Heart left ventricle (tissue), 16 donors: ENCODE data around the gene CREG2. TPM values are rescaled to one million over a fixed set of nuclear protein-coding genes. Genes with fewer than 3 reads are reported as not detected.
A peak's percentile ranks its signal among the peaks of the same experiment; 100 is the strongest.

ENCODE experiments used
- ATAC-seq, 4 donors: fragments of 200-7000 bp; cut with Tn5 transposase; one replicate each; pipeline ENCODE4 v1.9.1; 2020 to 2022; ENCODE audit warnings: moderate library complexity in 4 of 4, mild to moderate bottlenecking in 3 of 4, moderate number of reproducible peaks in 1 of 4
- DNase-seq, 5 donors: peaks; one replicate each; pipeline ENCODE4 v3.0.0-alpha.2; 2020
- H3K27ac ChIP-seq, 12 donors: fragments of 200-600 bp; sonication (generic) in 4 of 12; one replicate each; pipeline versions ENCODE4 v1.5.0 to v1.8.0; 2016 to 2022; ENCODE audit warnings: mild to moderate bottlenecking in 2 of 12
- H3K27me3 ChIP-seq, 9 donors: fragments of 200-600 bp; sonication (generic) in 2 of 9; one replicate each; pipeline versions ENCODE4 v1.5.1 to v1.8.0; 2016 to 2022; ENCODE audit warnings: mild to moderate bottlenecking in 3 of 9
- H3K36me3 ChIP-seq, 9 donors: fragments of 200-600 bp; sonication (generic) in 2 of 9; one replicate each; pipeline versions ENCODE4 v1.5.0 to v1.8.0; 2018 to 2022; ENCODE audit warnings: mild to moderate bottlenecking in 2 of 9
- H3K4me1 ChIP-seq, 12 donors: fragments of 200-600 bp; sonication (generic) in 4 of 12; one replicate each; pipeline versions ENCODE4 v1.5.0 to v1.8.0; 2016 to 2022; ENCODE audit warnings: mild to moderate bottlenecking in 3 of 12
- H3K4me3 ChIP-seq, 12 donors: fragments of 200-600 bp; sonication (generic) in 4 of 12; one replicate each; pipeline versions ENCODE4 v1.5.0 to v1.8.0; 2017 to 2022; ENCODE audit warnings: mild to moderate bottlenecking in 9 of 12, moderate library complexity in 4 of 12
- H3K9me3 ChIP-seq, 12 donors: fragments of 200-600 bp; sonication (generic) in 4 of 12; one replicate each; pipeline versions ENCODE4 v1.5.0 to v1.8.0; 2016 to 2022; ENCODE audit warnings: mild to moderate bottlenecking in 1 of 12
- CTCF ChIP-seq, 12 donors: fragments of 200-600 bp; sonication (generic) in 4 of 12; IDR thresholded peaks; one replicate each; pipeline versions ENCODE4 v1.5.0 to v1.8.0; 2018 to 2022; ENCODE audit warnings: antibody characterized with exemption in 12 of 12, mild to moderate bottlenecking in 5 of 12
- POLR2A ChIP-seq, 2 donors: fragments of 450-650 bp; IDR thresholded peaks; one replicate each; pipeline ENCODE4 v1.6.1; 2017; ENCODE audit warnings: antibody characterized with exemption in 2 of 2, mild to moderate bottlenecking in 2 of 2, moderate library complexity in 2 of 2
- WGBS, 4 donors: extraction: QIAGEN DNeasy Blood & Tissue Kit in 2 of 4; methylation state at CpG; one replicate each; pipeline versions ENCODE4 v1.1.5 to v1.1.7; 2013 to 2018; 5-methylcytosine and 5-hydroxymethylcytosine counted together
- intact Hi-C, 10 donors: fragments of 100-400 bp; cut with DNase I; formaldehyde crosslinking; loops; one replicate each; pipeline versions ENCODE4 v1.11.1 to v1.14.2; 2022
- polyA plus RNA-seq, 2 donors: library from polyadenylated mRNA; stranded (reverse); fragments of 200-250 nt; gene quantifications; one replicate each; pipeline ENCODE4 v1.2.3, GENCODE V29; 2013
- total RNA-seq, 9 donors: library from RNA; depleted of rRNA in 2 of 9; stranded (reverse); fragments of >200 nt in 2 of 9; fragmentation: NEBNext Ultra II Directional in 3 of 9; extraction: Animal tissue kit (Norgen Biotek cat#: 25700) in 3 of 9; gene quantifications; one replicate each; pipeline versions ENCODE4 v1.1.0 to v1.2.4, GENCODE V29; 2016 to 2023
- donor health status: ischemic (EF 13 %, LVEDD 7.1; RV severe dilation, severe dysfunction).
- donor health status: healthy with polysubstance abuse.
- donor health status: DM: no; HTN: yes; CAD: no.
- donor health status: DM: no; HTN: no; CAD: no.
- donor health status: ischemic (EF 25% LVEDD 6.9; RV normal size, moderate dysfunction).
- donor health status: ischemic (EF 25% LVEDD 5.7; RV mildly dilated, moderate dysfunction).
- donor health status: healthy.
- donor health status: DM: yes; HTN: yes; CAD: no.
- donor health status: ischemic (EF 35%, LVEDD 5.7; RV mildly dilated, moderate dysfunction).
- donor health status: nonischemic (EF 11% LVEDD 7.7; RV severe dilation, severe dysfunction).
- donor health status: DM: yes; HTN: yes; CAD: no.
- donor health status: PGD.
- donor health status: ischemic (EF 29% LVEDD 5.4; RV normal size, mild dysfunction).
- donor health status: nonischemic (EF 23%, LVEDD 6.1; RV moderate dilation, normal function).

The CREG2 gene
- total and polyA plus RNA-seq, 11 donors: 0.18 to 1.1 (median 0.46) TPM; not detected in 7

- intact Hi-C loops: loop anchor here in 8 of 10 donors (5.0 to 10.0 kb wide), 4 partner anchors 47 to 1105 kb away; partner anchors contain the start of gene CREG2 (in 5 of the 8)
These were observed 47.2 kb downstream of the CREG2 start for GRCh38 chr2:101340141-101340551.

GRCh38 chr2:101339266-101339880 lies 47.9 kb downstream of the CREG2 start:
- 89 to 91% (median 89%) methylated on average over 4 of the region's 4 CpGs for WGBS, 4 donors
- no peak for ATAC-seq

More at GRCh38 chr2:101340141-101340551, 47.2 kb downstream of the CREG2 start:
- H3K36me3 ChIP-seq: no peaks in the 10 kb centered on the region
- DNase-seq (no peak), ATAC-seq (peak in 1 of 4 donors; percentile 57)
- no peak overlapping the region for H3K4me3 ChIP-seq
- H3K27ac ChIP-seq: peak overlapping the region in 1 of 12 donors; percentile 57
- H3K27me3 ChIP-seq: no peaks in the 10 kb centered on the region
- peaks cover 0 to 25% (median 0%) of the 10 kb centered on the region in 12 donors for H3K4me1 ChIP-seq
- 80 to 95% (median 94%) methylated on average over 1 of the region's 1 CpG for whole genome bisulfite sequencing, 4 donors
- no peaks in the 10 kb centered on the region for H3K9me3 ChIP-seq
- TF ChIP-seq POLR2A (IDR thresholded peaks at IDR 0.05) (no peak), CTCF (IDR thresholded peaks at IDR 0.05) (no peak)

GRCh38 chr2:101337877-101338276 lies 49.4 kb downstream of the CREG2 start:
- WGBS, 4 donors: 53 to 68% (median 57%) methylated on average over 2 of the region's 2 CpGs
- Histone ChIP-seq H3K9me3 (no peaks in the 10 kb centered on the region), H3K27ac (no peak overlapping the region), H3K36me3 (no peaks in the 10 kb centered on the region), H3K4me3 (no peak overlapping the region), H3K27me3 (no peaks in the 10 kb centered on the region), H3K4me1 (peaks cover 0 to 25% (median 0%) of the 10 kb centered on the region in 12 donors)
- no peak for ATAC-seq
- intact Hi-C loops: loop anchor here in 1 of 10 donors (10.0 kb wide), 1 partner anchor 497 kb away; no protein-coding TSS in a partner anchor
- DNase-seq: no peak
- TF ChIP-seq CTCF (IDR thresholded peaks at IDR 0.05): no peak
- TF ChIP-seq POLR2A (IDR thresholded peaks at IDR 0.05): no peak

More at GRCh38 chr2:101339266-101339880, 47.9 kb downstream of the CREG2 start:
- TF ChIP-seq POLR2A (IDR thresholded peaks at IDR 0.05): no peak
- TF ChIP-seq CTCF (IDR thresholded peaks at IDR 0.05): no peak
- no peaks in the 10 kb centered on the region for H3K9me3 ChIP-seq
- H3K4me1 ChIP-seq: peaks cover 0 to 25% (median 0%) of the 10 kb centered on the region in 12 donors
- DNase-seq: no peak
- H3K27ac ChIP-seq: no peak overlapping the region
- intact Hi-C loops: loop anchor here in 1 of 10 donors (10.0 kb wide), 1 partner anchor 495 kb away; no protein-coding TSS in a partner anchor
- no peaks in the 10 kb centered on the region for H3K36me3 ChIP-seq
- no peaks in the 10 kb centered on the region for H3K27me3 ChIP-seq
- H3K4me3 ChIP-seq: no peak overlapping the region

GRCh38 chr2:101332885-101333766 lies 54.2 kb downstream of the CREG2 start:
- DNase-seq (no peak), ATAC-seq (no peak)
- intact Hi-C loops: loop anchor here in 1 of 10 donors (10.0 kb wide), 1 partner anchor 502 kb away; no protein-coding TSS in a partner anchor
- WGBS, 4 donors: 75 to 76% (median 76%) methylated on average over 5 of the region's 5 CpGs
- TF ChIP-seq CTCF (IDR thresholded peaks at IDR 0.05) (no peak), POLR2A (IDR thresholded peaks at IDR 0.05) (no peak)
- H3K27ac ChIP-seq: no peak overlapping the region
- no peaks in the 10 kb centered on the region for H3K36me3 ChIP-seq
- H3K27me3 ChIP-seq: no peaks in the 10 kb centered on the region
- peaks cover 0 to 34% (median 9%) of the 10 kb centered on the region in 12 donors for H3K4me1 ChIP-seq
- no peaks in the 10 kb centered on the region for H3K9me3 ChIP-seq
- no peak overlapping the region for H3K4me3 ChIP-seq
